Right cardiac atrium (tissue), 5 donors: ENCODE measurements around the gene TKT. TPM values are rescaled to one million over a fixed set of nuclear protein-coding genes. Genes with fewer than 3 reads are reported as not detected.
A peak's percentile ranks its signal among the peaks of the same experiment; 100 is the strongest.
"Not testable (repeated sequence)": the region's sequence is repeated elsewhere in the genome, so short reads cannot be mapped to it uniquely, and the experiment has no call there.

Experiments used
- ATAC-seq, 2 donors: fragments of 200-7000 bp; cut with Tn5 transposase; one replicate each; pipeline versions ENCODE4 v1.8.0 to v1.9.1; 2020; ENCODE audit warnings: moderate library complexity in 2 of 2, mild to moderate bottlenecking in 1 of 2
- DNase-seq, 3 donors: peaks; one replicate each; pipeline ENCODE4 v3.0.0-alpha.2; 2020
- H3K27ac ChIP-seq: one replicate; pipeline ENCODE4 v1.5.1; 2013; ENCODE audit warnings: mild to moderate bottlenecking, low read length, control low read depth, moderate library complexity
- H3K27me3 ChIP-seq: one replicate; pipeline ENCODE4 v1.6.1; 2013; ENCODE audit not compliant: control insufficient read depth, insufficient read depth
- H3K4me1 ChIP-seq: one replicate; pipeline ENCODE4 v1.6.1; 2013; ENCODE audit warnings: low read length; ENCODE audit not compliant: control insufficient read depth, insufficient read depth
- H3K4me3 ChIP-seq: one replicate; pipeline ENCODE4 v1.5.1; 2013; ENCODE audit warnings: low read length, control low read depth
- H3K9me3 ChIP-seq: one replicate; pipeline ENCODE4 v1.6.1; 2013; ENCODE audit warnings: low read length; ENCODE audit not compliant: control insufficient read depth
- WGBS: extraction: QIAGEN DNeasy Blood & Tissue Kit; methylation state at CpG from one replicate; pipeline ENCODE4 v1.1.7; 2013; 5-methylcytosine and 5-hydroxymethylcytosine counted together
- intact Hi-C, 4 donors: fragments of 100-400 bp; cut with DNase I; formaldehyde crosslinking; loops; one replicate each; pipeline versions ENCODE4 v1.11.0 to v1.14.0; 2022 to 2023
- polyA plus RNA-seq: library from polyadenylated mRNA; stranded (reverse); fragments of 200-250 nt; gene quantifications from one replicate; pipeline ENCODE4 v1.2.3, GENCODE V29; 2013
- total RNA-seq, 4 donors: library from RNA; stranded (reverse); fragmentation: NEBNext Ultra II Directional; extraction: Animal tissue kit (Norgen Biotek cat#: 25700); gene quantifications; one replicate each; pipeline ENCODE4 v1.2.1, GENCODE V29; 2021
- donor health status: healthy with polysubstance abuse.
- donor health status: DM: no; HTN: yes; CAD: no.
- donor health status: DM: no; HTN: no; CAD: no.
- donor health status: DM: no; HTN: yes; CAD: no; lungs with severe emphysema.
- donor health status: DM: yes; HTN: yes; CAD: no.

The TKT gene
- total and polyA plus RNA-seq, 5 donors: 37.7 to 61.8 (median 41.9) TPM

DNA sequence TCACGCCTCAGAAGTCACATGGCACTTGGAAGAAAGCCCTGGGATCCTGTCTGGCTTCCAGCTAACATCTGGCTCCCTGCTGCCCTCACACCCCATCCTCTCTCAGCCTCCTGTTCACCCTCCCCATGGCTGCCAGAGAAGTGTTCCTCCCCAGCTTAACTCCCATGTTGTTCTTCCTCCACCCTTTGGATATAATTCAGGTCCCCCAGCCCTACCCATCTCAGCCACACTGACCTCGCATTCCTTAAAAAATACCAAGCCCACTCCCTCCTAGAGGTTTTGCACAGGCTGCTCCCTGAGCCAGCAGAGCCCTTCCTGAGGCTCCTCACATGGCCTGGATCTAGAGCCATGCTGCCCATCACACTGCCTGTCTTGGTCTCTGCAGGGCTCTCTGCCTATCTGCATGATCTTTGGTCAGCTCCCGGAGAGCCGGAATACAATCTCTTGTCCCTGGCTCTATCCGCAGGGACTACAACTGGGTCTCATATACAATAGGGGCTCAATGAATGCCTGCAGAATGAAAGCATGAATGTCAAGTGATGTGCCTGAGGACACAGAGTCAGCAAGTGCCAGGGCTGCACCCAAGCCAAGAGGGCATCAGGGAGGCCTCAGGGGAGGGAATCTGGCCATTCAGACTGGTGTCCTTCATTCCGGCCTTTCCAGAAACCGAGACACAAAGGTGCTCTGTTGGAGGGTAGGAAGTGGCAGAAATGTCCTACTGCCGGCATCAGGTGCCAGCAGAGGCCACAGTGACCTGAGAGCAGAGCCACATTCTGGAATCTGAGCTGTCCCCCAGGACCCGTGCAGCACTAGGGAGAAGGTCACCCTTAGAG, 3.8 kb upstream of the TKT start:
- ATAC-seq: peak in 1 of 2 donors; percentile 1

DNA sequence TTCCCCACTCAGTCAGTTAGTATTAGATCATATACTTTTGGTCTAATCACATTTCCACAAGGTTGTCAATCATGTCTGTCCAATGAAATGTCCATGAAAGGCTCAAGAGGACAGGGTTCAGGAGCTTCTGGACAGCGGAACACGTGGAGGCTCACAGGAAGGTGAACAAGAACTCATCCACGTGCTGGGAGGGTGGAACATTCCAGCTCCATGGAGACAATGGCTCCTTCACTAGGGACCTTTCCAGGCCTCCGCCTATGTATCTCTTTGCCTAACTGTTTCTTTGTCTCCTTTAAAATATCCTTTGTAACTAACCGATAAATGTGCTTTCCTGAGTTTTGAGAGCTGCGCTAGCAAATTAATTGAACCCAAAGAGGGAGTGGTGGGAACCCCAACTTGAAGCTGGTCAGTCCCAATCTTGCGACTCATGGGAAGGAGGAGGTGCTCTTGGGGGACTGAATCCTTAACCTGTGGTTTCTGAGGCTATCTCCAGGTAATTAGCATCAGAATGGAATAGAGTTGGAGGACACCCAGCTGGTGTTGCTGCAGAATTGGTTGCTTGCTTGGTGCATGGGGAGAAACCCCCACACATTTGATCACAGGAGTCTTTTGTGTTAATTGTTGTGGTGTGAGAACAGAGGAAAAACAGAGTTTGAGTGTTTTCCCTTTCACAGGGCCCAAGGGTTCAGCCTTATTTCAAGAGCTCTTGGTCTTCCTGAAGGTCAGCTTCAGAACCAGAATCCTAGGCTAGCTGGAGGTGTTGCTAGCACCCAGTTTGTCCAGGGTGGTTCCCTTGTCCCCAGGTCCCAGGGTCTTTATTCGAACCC, 3.0 kb upstream of the TKT start:
- Histone ChIP-seq H3K4me3 (no peak overlapping the region), H3K9me3 (no peaks in the 10 kb centered on the region), H3K27ac (no peak overlapping the region), H3K4me1 (peaks cover 10% of the 10 kb centered on the region), H3K27me3 (no peaks in the 10 kb centered on the region)
- ATAC-seq (no peak), DNase-seq (no peak)
- 77% methylated on average over 8 of the region's 8 CpGs for WGBS
- intact Hi-C loops: no loop called here

More for the DNA sequence above, 3.8 kb upstream of the TKT start:
- peaks cover 6% of the 10 kb centered on the region for H3K4me1 ChIP-seq
- no peak for DNase-seq
- H3K27ac ChIP-seq: peak overlapping the region; percentile 0
- H3K9me3 ChIP-seq: no peaks in the 10 kb centered on the region
- no peaks in the 10 kb centered on the region for H3K27me3 ChIP-seq
- intact Hi-C loops: no loop called here
- H3K4me3 ChIP-seq: no peak overlapping the region
- WGBS: 50% methylated on average over 9 of the region's 9 CpGs

DNA sequence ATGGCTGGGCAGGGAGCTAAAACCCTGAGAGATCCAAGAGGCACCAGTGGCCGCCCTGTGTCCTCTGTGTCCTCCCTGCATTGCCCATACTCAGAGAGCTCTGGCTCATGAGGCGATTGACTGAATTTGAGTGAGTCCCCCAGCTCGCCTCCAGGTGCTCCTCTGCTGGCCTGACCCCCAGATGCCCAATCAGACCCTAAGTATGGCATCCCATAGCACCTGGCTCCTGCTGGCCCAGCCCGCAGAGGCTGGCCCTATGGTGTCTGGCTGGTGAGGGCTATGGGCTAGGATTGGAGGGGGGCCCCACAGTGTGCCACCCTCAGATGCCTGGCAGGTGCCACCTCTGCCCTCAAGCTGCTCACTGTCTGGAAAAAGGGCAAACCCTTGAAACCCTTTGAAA, 1.6 kb upstream of the TKT start:
- peaks cover 14% of the 10 kb centered on the region for H3K4me1 ChIP-seq
- H3K9me3 ChIP-seq: no peaks in the 10 kb centered on the region
- H3K27me3 ChIP-seq: no peaks in the 10 kb centered on the region
- intact Hi-C loops: no loop called here
- H3K27ac ChIP-seq: no peak overlapping the region
- WGBS: 99% methylated on average over 4 of the region's 4 CpGs
- no peak for DNase-seq
- no peak for ATAC-seq
- H3K4me3 ChIP-seq: no peak overlapping the region

DNA sequence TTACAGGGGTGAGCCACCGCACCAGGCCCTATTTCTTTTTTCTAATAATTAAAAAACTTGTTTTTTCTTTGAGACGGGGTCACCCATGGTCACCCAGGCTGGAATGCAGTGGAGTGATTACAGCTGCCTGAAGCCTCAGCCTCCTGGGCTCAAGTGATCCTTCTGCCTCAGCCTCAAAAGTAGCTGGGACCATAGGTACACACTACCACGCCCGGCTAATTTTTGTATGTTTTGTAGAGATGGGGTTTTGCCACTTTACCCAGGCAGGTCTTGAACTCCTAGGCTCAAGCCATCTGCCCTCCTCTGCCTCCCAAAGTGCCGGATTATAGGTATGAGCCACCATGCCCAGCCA, 858 bp upstream of the TKT start:
- no peak for ATAC-seq
- H3K27me3 ChIP-seq: no peaks in the 10 kb centered on the region
- 92% methylated on average over 5 of the region's 5 CpGs for WGBS
- intact Hi-C loops: no loop called here
- no peaks in the 10 kb centered on the region for H3K9me3 ChIP-seq
- DNase-seq: no peak
- no peak overlapping the region for H3K27ac ChIP-seq
- H3K4me3 ChIP-seq: no peak overlapping the region
- peaks cover 12% of the 10 kb centered on the region for H3K4me1 ChIP-seq

- Histone ChIP-seq H3K27ac (peak overlapping the region; percentile 45), H3K27me3 (no peaks in the 10 kb centered on the region), H3K4me1 (peaks cover 11% of the 10 kb centered on the region), H3K9me3 (no peaks in the 10 kb centered on the region), H3K4me3 (peak overlapping the region; percentile 59)
- ATAC-seq (peak; percentile 47 to 56), DNase-seq (peak in 2 of 3 donors; percentile 45 to 81)
- 0% methylated on average over 44 of the region's 44 CpGs for WGBS
- intact Hi-C loops: no loop called here
Observed at GRCh38 chr3:53255423-53255774, 423 bp downstream of the TKT start.

GRCh38 chr3:53254509-53255422, 1.1 kb downstream of the TKT start:
- H3K4me3 ChIP-seq: peak overlapping the region; percentile 59
- DNase-seq (peak; percentile 67 to 85 (median 85)), ATAC-seq (peak; percentile 61 to 71)
- H3K4me1 ChIP-seq: peaks cover 11% of the 10 kb centered on the region
- peak overlapping the region; percentile 45 for H3K27ac ChIP-seq
- intact Hi-C loops: no loop called here
- no peaks in the 10 kb centered on the region for H3K9me3 ChIP-seq
- 3% methylated on average over 32 of the region's 32 CpGs for WGBS
- no peaks in the 10 kb centered on the region for H3K27me3 ChIP-seq

DNA sequence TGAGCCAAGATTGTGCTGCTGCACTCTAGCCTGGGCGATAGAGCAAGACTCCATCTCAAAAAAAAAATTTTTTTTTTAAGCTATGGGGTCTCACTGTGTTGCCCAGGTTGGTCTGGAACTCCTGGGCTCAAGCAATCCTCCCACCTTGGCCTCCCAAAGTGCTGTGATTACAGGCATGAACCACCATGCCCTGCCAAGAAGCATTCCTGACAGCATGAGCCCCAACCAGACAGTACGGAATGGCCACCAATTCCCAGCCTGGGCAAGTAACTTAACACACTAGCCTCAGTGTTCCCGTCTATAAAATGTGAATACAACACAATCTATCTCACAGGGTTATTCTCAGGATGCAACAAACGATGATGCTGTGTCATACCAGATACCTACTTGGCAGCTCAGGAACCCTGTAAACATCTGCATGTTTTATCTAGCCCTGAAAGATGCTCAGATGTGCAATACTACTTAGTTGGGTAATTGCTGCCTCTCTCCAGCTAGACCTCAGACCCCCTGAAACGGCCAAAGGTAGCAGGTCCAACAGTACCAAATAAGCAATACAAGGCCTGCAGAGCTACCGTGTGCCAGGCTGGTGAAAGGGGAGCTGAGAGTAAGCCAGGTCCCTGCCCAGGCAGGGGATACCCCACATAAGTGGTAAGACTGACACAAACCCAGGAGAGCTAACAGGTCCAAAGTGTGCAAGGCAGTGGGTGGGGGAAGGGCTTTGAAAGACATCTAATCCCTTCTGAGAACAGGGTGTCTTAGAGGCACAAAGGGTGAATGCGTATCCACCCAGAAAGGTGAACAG, 1.9 kb downstream of the TKT start:
- DNase-seq: no peak
- H3K27me3 ChIP-seq: no peaks in the 10 kb centered on the region
- H3K27ac ChIP-seq: no peak overlapping the region
- intact Hi-C loops: no loop called here
- peak overlapping the region; percentile 59 for H3K4me3 ChIP-seq
- peaks cover 13% of the 10 kb centered on the region for H3K4me1 ChIP-seq
- no peaks in the 10 kb centered on the region for H3K9me3 ChIP-seq
- ATAC-seq: no peak
- WGBS: 80% methylated on average over 7 of the region's 7 CpGs

- H3K4me3 ChIP-seq, DNase-seq, H3K9me3 ChIP-seq, ATAC-seq, H3K27me3 ChIP-seq, H3K27ac ChIP-seq, intact Hi-C loops: not testable (repeated sequence)
- WGBS: 85% methylated on average over 8 of the region's 8 CpGs
- H3K4me1 ChIP-seq: peaks cover 13% of the 10 kb centered on the region
Observed at GRCh38 chr3:53252947-53253322, 2.9 kb downstream of the TKT start.

- H3K27ac ChIP-seq: no peak overlapping the region
- H3K9me3 ChIP-seq: no peaks in the 10 kb centered on the region
- DNase-seq (peak in 2 of 3 donors; percentile 12 to 43), ATAC-seq (no peak)
- H3K4me1 ChIP-seq: peaks cover 13% of the 10 kb centered on the region
- WGBS: 64% methylated on average over 10 of the region's 10 CpGs
- no peak overlapping the region for H3K4me3 ChIP-seq
- intact Hi-C loops: no loop called here
- no peaks in the 10 kb centered on the region for H3K27me3 ChIP-seq
Observed at GRCh38 chr3:53252096-53252946, 3.5 kb downstream of the TKT start.
